ENCODE data around the gene PRKCZ.

PRKCZ gene

DNA sequence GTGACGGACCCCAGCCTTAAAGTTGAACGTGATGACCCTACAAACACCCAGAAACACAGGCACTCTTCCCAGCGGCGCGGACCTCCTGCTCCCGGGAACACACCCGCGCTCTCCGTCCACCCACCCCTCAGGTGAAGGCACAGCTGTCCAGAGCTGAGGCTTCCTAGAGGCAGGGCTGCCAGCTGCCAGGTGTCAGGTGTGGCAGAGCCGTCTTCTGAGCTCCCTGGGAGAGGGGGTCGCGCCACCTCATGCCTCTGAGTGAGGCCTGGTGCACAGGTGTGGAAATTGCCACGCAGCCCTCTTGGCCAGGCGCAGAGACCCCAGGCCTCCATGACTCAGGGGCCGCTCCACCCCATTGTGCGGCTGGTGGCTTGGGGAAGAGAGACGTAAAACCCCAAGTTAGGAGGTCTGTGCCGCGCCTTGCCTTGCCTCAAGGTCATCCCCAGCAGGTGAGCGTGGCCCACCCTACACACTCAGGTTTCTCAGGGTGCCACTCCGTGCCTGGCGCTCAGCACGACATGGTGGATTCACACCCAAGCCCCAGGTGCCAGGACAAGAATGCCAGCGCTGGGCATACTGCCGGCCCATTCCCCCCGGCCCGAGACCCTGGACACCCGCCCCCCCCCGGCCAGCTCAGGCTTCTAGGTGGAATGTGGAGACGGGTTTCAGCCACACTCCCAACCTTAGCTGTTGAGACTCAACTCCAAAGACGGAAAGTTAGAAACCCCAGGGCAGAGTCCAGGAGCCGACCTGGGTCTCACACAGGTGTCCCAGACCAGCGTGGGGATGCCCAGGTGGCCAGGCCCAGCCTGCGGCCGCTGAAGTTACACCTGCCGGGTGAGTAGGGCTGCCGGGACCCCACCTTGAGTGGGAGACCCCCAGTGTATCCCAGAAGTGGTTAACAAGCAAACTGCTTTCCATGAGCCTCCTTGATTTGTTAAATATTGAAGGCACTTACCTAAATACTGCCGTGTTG is 136.0 kb downstream of the PRKCZ start:
- TF ChIP-seq, protein P1, sequence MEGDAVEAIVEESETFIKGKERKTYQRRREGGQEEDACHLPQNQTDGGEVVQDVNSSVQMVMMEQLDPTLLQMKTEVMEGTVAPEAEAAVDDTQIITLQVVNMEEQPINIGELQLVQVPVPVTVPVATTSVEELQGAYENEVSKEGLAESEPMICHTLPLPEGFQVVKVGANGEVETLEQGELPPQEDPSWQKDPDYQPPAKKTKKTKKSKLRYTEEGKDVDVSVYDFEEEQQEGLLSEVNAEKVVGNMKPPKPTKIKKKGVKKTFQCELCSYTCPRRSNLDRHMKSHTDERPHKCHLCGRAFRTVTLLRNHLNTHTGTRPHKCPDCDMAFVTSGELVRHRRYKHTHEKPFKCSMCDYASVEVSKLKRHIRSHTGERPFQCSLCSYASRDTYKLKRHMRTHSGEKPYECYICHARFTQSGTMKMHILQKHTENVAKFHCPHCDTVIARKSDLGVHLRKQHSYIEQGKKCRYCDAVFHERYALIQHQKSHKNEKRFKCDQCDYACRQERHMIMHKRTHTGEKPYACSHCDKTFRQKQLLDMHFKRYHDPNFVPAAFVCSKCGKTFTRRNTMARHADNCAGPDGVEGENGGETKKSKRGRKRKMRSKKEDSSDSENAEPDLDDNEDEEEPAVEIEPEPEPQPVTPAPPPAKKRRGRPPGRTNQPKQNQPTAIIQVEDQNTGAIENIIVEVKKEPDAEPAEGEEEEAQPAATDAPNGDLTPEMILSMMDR (IDR thresholded peaks at IDR 0.05; ENCODE audit: low read depth, low read length), result no peak
- TF ChIP-seq EZH2phosphoT487 (IDR thresholded peaks at IDR 0.05; ENCODE audit: low read depth), result no peak
- Histone ChIP-seq H3K36me3 (replicated peaks; ENCODE audit: low read depth, low read length) (no peaks in the 10 kb centered on the region), H3K27me3 (ENCODE audit: low read depth, low read length) (no peaks in the 10 kb centered on the region), H4K20me1 (ENCODE audit: insufficient read depth, low read length) (no peaks in the 10 kb centered on the region), H3K4me2 (ENCODE audit: low read length) (no peak overlapping the region), H3K4me1 (ENCODE audit: low read length) (no peaks in the 10 kb centered on the region), H3K9ac (ENCODE audit: low read length) (no peak overlapping the region), H3K9me3 (ENCODE audit: insufficient read depth, low read length) (no peaks in the 10 kb centered on the region), H3K79me2 (ENCODE audit: low read length) (peaks cover 5% of the 10 kb centered on the region; the same call in 1 of the 2 replicates), H3K27ac (ENCODE audit: low read length) (no peak overlapping the region), H2AFZ (ENCODE audit: low read depth, low read length) (no peak overlapping the region), H3K4me3 (ENCODE audit: low read length) (no peak overlapping the region)

DNA sequence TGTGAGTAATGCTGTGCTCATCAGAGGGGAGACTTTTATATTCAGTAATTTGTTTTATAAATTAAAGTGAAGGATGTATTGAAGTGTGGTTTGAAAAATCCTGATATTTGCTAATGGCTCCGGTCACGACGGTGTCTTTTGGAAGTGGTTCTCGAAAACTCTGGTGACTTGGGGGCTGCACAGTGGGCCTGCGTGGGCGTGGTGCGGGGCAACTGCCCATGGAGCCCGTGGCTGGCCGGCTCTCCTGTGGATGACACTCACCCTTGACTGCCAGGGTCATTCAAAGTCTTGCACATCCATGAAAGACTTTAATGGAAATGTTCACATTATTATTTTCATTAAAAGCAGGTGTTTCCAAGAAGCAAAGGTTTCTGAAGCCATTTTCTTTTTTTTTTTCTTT is 136.7 kb downstream of the PRKCZ start:
- no peak for TF ChIP-seq EZH2phosphoT487 (IDR thresholded peaks at IDR 0.05; ENCODE audit: low read depth)
- TF ChIP-seq, protein P1 (IDR thresholded peaks at IDR 0.05; ENCODE audit: low read depth, low read length), result no peak

DNA sequence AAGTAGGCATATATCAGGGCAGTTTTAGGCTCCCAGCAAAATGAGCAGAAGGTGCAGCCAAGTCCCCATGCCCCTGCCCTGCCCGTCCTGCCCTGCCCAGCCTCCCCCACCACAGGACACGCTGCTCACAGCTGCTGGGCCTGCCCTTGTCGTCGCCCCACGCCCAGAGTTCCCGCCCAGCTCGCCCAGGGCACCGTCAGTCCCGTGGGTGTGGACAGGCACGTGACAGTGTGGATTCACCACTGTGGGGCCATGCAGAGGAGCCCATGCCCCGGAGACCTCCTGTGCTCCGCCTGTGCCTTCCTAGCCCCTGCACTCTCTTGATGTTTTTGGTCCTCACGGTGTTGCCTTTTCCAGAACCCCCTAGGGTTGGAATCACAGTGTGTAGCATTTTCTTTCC is 137.4 kb downstream of the PRKCZ start:
- Histone ChIP-seq H3K36me3 (replicated peaks; ENCODE audit: low read depth, low read length) (peaks cover 7% of the 10 kb centered on the region), H3K27me3 (ENCODE audit: low read depth, low read length) (no peaks in the 10 kb centered on the region), H3K27ac (ENCODE audit: low read length) (no peak overlapping the region), H3K9me3 (ENCODE audit: insufficient read depth, low read length) (no peaks in the 10 kb centered on the region), H3K9ac (ENCODE audit: low read length) (no peak overlapping the region), H3K79me2 (ENCODE audit: low read length) (peaks cover 5% of the 10 kb centered on the region; the same call in 1 of the 2 replicates), H4K20me1 (ENCODE audit: insufficient read depth, low read length) (no peaks in the 10 kb centered on the region), H3K4me1 (ENCODE audit: low read length) (no peaks in the 10 kb centered on the region), H2AFZ (ENCODE audit: low read depth, low read length) (no peak overlapping the region), H3K4me3 (ENCODE audit: low read length) (no peak overlapping the region), H3K4me2 (ENCODE audit: low read length) (no peak overlapping the region)
- TF ChIP-seq, protein P1 (IDR thresholded peaks at IDR 0.05; ENCODE audit: low read depth, low read length), result no peak
- TF ChIP-seq EZH2phosphoT487 (IDR thresholded peaks at IDR 0.05; ENCODE audit: low read depth), result no peak

More for the DNA sequence above, 136.7 kb downstream of the PRKCZ start:
- H3K36me3 ChIP-seq (replicated peaks; ENCODE audit: low read depth, low read length), result no peaks in the 10 kb centered on the region
- H3K9me3 ChIP-seq (ENCODE audit: insufficient read depth, low read length), result no peaks in the 10 kb centered on the region
- H4K20me1 ChIP-seq (ENCODE audit: insufficient read depth, low read length), result no peaks in the 10 kb centered on the region
- no peaks in the 10 kb centered on the region for H3K4me1 ChIP-seq (ENCODE audit: low read length)
- peaks cover 5% of the 10 kb centered on the region; the same call in 1 of the 2 replicates for H3K79me2 ChIP-seq (ENCODE audit: low read length)
- no peak overlapping the region for H3K4me2 ChIP-seq (ENCODE audit: low read length)
- H3K9ac ChIP-seq (ENCODE audit: low read length), result no peak overlapping the region
- no peak overlapping the region for H3K4me3 ChIP-seq (ENCODE audit: low read length)
- no peak overlapping the region for H2AFZ ChIP-seq (ENCODE audit: low read depth, low read length)
- H3K27ac ChIP-seq (ENCODE audit: low read length), result no peak overlapping the region
- no peaks in the 10 kb centered on the region for H3K27me3 ChIP-seq (ENCODE audit: low read depth, low read length)

DNA sequence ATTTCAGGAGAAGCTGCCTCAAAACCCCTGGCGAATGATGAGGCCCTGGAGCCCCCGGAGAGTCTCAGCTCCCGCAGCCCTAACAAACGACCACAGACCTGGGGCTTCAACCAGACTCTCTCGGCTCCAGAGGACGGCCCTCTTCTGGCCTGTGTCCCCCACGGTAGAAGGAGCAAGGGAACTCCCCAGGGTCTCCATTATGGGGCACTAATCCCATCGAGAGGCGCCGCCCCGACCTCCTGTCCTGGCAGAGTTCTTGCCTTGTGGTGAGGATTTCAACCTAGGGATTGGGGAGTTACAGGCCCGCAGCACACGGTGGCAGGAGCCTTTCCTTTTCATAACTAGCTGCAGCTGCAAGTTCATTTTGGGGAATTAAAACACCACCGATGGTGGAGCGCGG is 138.1 kb downstream of the PRKCZ start:
- Histone ChIP-seq H3K4me1 (ENCODE audit: low read length) (peaks cover 3% of the 10 kb centered on the region; the same call in 1 of the 2 replicates), H3K27ac (ENCODE audit: low read length) (no peak overlapping the region), H4K20me1 (ENCODE audit: insufficient read depth, low read length) (no peaks in the 10 kb centered on the region), H3K9ac (ENCODE audit: low read length) (no peak overlapping the region), H2AFZ (ENCODE audit: low read depth, low read length) (no peak overlapping the region), H3K9me3 (ENCODE audit: insufficient read depth, low read length) (no peaks in the 10 kb centered on the region), H3K79me2 (ENCODE audit: low read length) (peaks cover 7% of the 10 kb centered on the region; the same call in 1 of the 2 replicates), H3K36me3 (replicated peaks; ENCODE audit: low read depth, low read length) (peaks cover 8% of the 10 kb centered on the region), H3K4me2 (ENCODE audit: low read length) (no peak overlapping the region), H3K4me3 (ENCODE audit: low read length) (no peak overlapping the region), H3K27me3 (ENCODE audit: low read depth, low read length) (no peaks in the 10 kb centered on the region)
- TF ChIP-seq, protein P1 (IDR thresholded peaks at IDR 0.05; ENCODE audit: low read depth, low read length), result no peak
- no peak for TF ChIP-seq EZH2phosphoT487 (IDR thresholded peaks at IDR 0.05; ENCODE audit: low read depth)

Measured in OCI-LY3 (cell line).